GM18861 (cell line): Measurements from ENCODE around the gene USP8.
"Not testable (repeated sequence)": the region's sequence is repeated elsewhere in the genome, so short reads cannot be mapped to it uniquely, and the experiment has no call there.

Experiments used
- ATAC-seq: cut with Tn5 transposase; IDR thresholded peaks from one replicate; pipeline ENCODE4 v1.9.1; 2021; ENCODE audit not compliant: unreplicated experiment

Gene USP8

GRCh38 chr15:50424066-50424890 lies at the start of gene USP8:
Gene USP8, plus strand, starts transcription at chr15:50424405. Its CDS starts 14,669 bp downstream, at chr15:50439074.
- peak; percentile 87 for ATAC-seq

DNA sequence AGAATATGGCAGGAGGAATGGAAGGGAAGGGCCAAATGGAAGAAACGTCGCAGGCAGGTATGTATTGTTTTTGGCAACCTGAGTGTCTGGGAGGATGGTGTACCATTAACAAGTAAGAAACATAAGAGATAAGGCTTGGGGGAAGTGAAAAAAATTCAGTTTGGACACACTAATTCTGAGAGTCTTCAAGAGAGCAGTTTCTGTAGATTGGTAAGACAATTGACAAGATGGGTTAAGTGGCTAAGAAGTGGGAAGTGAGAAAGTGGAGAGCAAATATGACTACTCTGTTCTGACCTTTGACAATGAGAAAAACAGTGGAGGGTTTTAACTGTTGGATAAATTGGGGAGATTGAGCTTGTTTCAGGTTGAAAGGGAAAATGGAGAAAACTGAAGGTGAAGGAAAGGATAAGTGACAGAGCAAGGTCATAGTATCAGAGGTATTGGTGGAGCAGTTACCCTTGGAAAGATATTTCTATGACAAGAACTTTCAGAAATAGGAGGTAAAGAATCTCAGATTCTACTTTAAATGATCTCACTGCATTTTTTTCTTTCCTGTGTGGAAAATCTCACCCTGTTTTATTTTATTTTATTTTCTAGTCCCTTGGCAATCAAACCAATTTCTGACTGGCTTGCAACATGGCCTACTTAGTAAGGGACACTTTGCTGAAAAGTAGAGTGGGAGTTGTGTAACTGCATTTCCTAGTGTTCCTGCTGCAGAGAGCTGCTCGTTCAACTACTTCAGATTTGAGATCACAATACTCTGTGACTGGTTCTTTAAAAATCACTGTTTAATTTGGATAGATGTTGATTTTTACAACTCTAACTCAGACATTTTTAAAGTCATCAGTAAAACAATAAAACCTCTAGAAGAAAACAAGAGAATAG lies 46.1 kb upstream of the USP8 start:
- ATAC-seq: peak; percentile 97

- ATAC-seq: no peak
Measured at GRCh38 chr15:50378776-50379175, 45.4 kb upstream of the USP8 start.

DNA sequence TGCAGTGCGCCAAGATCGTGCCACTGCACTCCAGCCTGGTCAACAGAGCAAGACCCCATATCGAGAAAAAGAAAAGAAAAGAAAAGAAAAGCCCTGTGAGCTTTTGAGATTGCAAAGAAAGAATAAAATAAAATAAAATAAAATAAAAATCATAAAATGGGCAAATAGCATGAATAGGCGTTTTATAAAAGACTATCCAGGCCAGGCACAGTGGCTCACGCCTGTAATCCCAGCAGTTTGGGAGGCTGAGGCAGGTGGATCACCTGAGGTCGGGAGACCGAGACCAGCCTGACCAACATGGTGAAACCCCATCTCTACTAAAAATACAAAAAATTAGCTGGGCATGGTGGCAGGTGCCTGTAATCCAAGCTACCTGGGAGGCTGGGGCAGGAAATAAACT lies 44.8 kb upstream of the USP8 start:
- not testable (repeated sequence) for ATAC-seq

DNA sequence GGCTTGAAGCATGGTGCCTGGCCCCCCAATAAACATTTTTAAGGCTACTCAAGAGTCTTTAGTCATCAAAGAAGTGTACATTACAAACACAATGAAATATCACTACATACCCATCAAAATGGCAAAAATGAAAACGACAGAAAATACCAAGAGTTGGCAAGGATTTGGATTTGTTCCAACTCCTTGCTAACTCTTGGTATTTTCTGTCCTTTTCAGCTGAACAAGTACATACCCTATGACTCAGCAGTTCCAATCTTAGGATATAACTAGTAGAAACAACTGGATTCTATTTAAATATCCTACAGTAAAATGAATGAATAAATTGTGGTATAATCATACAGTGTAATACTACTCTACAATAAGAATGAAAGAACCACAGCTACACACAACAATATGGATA lies 44.1 kb upstream of the USP8 start:
- ATAC-seq: no peak

DNA sequence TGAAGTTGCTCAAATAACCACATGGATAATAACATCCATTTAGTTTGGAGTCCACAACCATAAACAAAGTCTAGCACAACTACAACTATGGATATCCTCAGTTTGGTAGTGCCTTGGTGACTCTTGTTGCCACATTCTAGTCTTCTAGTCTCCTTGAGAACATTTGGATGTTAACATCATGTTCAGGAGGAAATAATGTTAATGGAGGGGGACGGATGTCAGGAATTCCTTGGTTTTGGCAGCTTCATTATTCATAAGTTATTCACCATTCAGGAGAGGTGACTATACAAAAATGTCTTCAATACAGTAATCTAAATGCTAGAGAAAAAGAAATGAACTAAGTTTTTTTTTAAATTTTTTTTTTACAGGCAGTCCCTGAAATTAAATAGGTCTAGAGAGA lies 42.8 kb upstream of the USP8 start:
- no peak for ATAC-seq

- not testable (repeated sequence) for ATAC-seq
Measured at GRCh38 chr15:50382408-50382807, 41.8 kb upstream of the USP8 start.

- ATAC-seq: peak; percentile 84
Measured at GRCh38 chr15:50390554-50391264, 33.5 kb upstream of the USP8 start.

DNA sequence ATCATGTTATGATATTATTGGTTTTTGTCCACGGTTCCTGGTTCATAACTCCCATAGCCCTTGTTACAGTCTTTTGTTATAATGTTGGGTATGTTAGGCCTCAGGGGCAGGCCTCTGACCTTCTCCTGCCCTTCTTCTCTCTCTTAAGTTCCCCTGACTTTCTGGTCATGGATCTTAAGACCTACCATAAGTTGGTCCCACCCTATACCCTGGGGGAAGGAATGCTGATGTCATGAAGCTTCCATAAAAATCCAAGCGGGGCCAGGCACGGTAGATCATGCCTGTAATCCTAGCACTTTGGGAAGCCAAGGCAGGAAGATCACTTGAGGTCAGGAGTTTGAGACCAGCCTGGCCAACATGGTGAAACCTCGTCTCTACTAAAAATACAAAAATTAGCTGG lies 32.6 kb upstream of the USP8 start:
- not testable (repeated sequence) for ATAC-seq

DNA sequence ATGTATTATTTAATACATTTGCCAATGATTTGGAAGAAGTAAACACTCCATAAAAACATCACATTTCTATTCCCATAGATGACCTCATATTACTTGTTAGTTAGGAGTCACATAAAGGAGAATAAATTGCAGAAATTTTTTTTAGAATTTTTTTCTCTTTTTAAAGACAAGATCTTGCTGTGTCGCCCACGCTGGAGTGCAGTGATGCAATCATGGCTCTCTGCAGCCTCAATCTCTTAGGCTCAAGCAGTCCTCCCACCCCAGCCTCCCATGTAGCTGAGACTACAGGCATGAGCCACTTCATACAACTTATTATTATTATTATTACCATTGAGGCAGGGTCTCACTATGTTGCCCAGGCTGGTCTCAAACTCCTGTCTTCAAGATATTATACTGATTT lies 12.3 kb upstream of the USP8 start:
- no peak for ATAC-seq

- no peak for ATAC-seq
Measured at GRCh38 chr15:50414624-50415023, 9.6 kb upstream of the USP8 start.

DNA sequence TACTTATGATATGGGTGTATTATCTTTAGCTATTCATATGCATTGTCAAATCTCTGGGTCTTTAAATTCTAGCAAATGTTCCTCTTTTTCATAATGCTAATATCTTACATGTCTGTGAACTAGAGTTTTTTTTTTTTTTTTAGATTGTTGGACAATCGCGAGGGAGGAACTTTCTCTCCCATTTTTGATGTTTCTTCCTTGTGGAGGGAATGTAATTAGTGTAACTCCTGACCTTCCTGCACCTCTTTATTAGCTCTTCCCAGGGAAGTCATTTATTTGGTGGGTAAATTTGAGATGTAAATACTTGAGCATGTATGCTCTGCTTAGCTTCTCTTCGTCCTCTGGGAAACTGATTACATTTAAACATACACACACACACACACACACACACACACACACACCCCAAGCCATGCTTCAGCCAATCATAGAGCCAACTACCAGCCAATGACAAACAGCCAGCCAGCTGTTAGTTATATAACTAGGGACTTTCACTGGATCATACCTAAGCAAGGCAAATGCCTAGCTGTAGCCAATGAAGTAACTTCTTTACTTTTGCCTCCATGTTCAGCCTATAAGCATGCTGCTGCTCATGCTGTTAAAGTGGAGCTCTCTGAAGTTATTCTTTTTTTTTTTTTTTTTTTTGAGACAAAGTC lies 8.3 kb upstream of the USP8 start:
- no peak for ATAC-seq

DNA sequence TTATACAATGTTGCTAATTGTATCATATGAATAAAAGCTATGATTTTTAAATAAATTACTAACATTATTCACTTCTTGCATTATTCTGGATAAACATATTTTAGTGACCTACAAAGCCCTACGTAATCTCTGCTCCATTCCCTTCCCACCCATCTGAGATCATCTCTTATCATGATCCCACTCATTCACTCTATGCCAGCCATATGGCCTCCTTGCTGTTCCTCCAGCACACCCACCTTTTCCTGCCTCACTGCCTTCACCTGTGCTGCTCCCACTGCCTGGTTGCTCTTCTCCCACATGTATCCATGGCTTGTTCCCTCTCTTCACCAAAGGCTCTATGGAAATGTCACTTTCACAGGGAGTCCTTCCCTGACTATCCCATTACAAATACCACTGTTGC lies 7.3 kb upstream of the USP8 start:
- no peak for ATAC-seq

DNA sequence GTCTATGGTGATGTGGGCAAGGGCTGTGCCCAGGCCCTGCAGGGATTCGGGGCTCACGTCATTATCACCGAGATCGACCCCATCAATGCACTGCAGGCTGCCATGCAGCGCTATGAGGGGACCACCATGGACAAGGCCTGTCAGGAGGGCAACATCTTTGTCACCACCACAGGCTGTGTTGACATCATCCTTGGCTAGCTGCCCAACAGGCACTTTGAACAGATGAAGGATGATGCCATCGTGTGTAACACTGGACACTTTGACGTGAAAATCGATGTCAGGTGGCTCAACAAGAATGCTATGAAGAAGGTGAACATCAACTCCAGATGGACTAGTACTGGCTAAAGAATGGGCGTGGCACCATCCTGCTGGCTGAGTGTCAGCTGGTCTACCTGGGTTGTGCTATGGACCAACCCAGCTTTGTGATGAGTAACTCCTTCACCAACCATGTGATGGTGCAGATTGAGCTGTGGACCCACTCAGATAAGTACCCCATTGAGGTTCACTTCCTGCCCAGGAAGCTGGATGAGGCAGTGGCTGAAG lies 6.1 kb upstream of the USP8 start:
- ATAC-seq: no peak

GRCh38 chr15:50425219-50425618 lies 1.0 kb downstream of the USP8 start:
- no peak for ATAC-seq

DNA sequence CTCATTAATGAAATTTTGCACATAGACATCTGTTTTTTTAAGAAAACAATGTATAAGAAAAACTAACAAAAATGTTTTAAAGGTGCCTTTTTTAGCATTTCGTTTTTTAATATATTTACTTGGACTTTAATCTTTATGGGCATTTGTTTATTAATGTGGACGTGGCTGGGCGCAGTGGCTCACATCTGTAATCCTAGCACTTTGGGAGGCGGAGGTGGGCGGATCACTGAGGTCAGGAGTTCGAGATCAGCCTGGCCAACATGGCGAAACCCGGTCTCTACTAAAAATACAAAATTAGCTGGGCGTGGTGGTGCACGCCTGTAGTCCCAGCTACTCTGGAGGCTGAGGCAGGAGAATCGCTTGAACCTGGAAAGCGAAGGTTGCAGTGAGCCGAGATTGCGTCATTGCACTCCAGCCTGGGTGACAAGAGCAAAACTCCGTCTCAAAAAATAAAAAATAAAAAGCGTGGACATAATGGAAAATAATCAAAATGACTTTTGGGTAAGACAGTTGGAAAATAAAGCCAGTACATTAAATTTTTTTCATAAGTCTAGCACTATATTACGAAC lies 1.6 kb downstream of the USP8 start:
- ATAC-seq: not testable (repeated sequence)

- no peak for ATAC-seq
Measured at GRCh38 chr15:50426428-50426827, 2.2 kb downstream of the USP8 start.

- no peak for ATAC-seq
Measured at GRCh38 chr15:50431204-50431603, 7.0 kb downstream of the USP8 start.

DNA sequence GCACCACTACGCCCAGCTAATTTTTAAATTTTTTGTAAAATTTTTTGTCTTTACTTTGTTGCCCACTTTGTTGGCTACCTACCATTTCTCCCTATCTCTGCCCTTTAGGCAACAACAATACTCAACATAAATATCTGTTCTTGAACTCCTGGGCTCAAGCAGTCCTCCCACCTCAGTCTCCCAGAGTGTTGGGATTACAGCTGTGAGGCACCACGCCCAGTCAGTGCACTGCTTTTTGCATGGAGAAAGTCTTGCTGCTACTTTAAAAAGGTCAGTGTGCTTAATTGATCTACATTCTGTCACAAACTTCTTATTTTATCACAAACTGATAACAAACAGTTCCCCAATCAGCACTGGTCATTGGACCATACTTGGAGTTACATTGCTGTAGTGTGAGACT lies 8.0 kb downstream of the USP8 start:
- ATAC-seq: no peak

- peak; percentile 48 for ATAC-seq
Measured at GRCh38 chr15:50435772-50436171, 11.6 kb downstream of the USP8 start.
